Mucosa of rectum (tissue), 2 donors: Measurements from ENCODE around the gene TNFRSF19.
"Not testable (repeated sequence)": the region's sequence is repeated elsewhere in the genome, so short reads cannot be mapped to it uniquely, and the experiment has no call there.

Experiments
- H3K27ac ChIP-seq, 2 donors: one replicate each; pipeline ENCODE4 v1.7.0; 2013; ENCODE audit warnings: inconsistent platforms in 2 of 2, low read depth in 2 of 2, low read length in 2 of 2
- H3K27me3 ChIP-seq, 2 donors: one replicate each; pipeline ENCODE4 v1.7.0; 2013; ENCODE audit warnings: low read length in 2 of 2; ENCODE audit not compliant: control insufficient read depth in 2 of 2, insufficient read depth in 2 of 2
- H3K36me3 ChIP-seq, 2 donors: one replicate each; pipeline ENCODE4 v1.7.0; 2013; ENCODE audit warnings: low read length in 2 of 2; ENCODE audit not compliant: control insufficient read depth in 2 of 2, insufficient read depth in 2 of 2
- H3K4me1 ChIP-seq, 2 donors: one replicate each; pipeline ENCODE4 v1.7.0; 2013; ENCODE audit warnings: low read length in 2 of 2, mild to moderate bottlenecking in 1 of 2; ENCODE audit not compliant: control insufficient read depth in 2 of 2, insufficient read depth in 2 of 2
- H3K4me3 ChIP-seq, 2 donors: one replicate each; pipeline ENCODE4 v1.7.0; 2013; ENCODE audit warnings: low read length in 2 of 2
- H3K9ac ChIP-seq, 2 donors: one replicate each; pipeline ENCODE4 v1.7.0; 2013; ENCODE audit warnings: low read length in 2 of 2, low read depth in 1 of 2, mild to moderate bottlenecking in 1 of 2
- H3K9me3 ChIP-seq, 2 donors: one replicate each; pipeline ENCODE4 v1.7.0; 2013; ENCODE audit warnings: low read length in 2 of 2; ENCODE audit not compliant: control insufficient read depth in 2 of 2
- donor health status: healthy.
- donor health status: Normal muscosa, but diverticular disease.

Gene TNFRSF19, protein sequence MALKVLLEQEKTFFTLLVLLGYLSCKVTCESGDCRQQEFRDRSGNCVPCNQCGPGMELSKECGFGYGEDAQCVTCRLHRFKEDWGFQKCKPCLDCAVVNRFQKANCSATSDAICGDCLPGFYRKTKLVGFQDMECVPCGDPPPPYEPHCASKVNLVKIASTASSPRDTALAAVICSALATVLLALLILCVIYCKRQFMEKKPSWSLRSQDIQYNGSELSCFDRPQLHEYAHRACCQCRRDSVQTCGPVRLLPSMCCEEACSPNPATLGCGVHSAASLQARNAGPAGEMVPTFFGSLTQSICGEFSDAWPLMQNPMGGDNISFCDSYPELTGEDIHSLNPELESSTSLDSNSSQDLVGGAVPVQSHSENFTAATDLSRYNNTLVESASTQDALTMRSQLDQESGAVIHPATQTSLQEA

GRCh38 chr13:23570099-23570920 is at the start of gene TNFRSF19:
TNFRSF19 (plus strand) TSS chr13:23570412; CDS start chr13:23590184, 19,772 bp downstream.
- H3K9ac ChIP-seq: no peak within 1 kb of the TSS
- no peaks in the 10 kb centered on the region for H3K36me3 ChIP-seq
- no peaks in the 10 kb centered on the region for H3K4me1 ChIP-seq
- no peak within 1 kb of the TSS for H3K4me3 ChIP-seq
- H3K9me3 ChIP-seq: no peaks in the 10 kb centered on the region
- H3K27ac ChIP-seq: no peak within 1 kb of the TSS
- H3K27me3 ChIP-seq: peaks cover 7 to 8% of the 10 kb centered on the region in 2 donors

- H3K27ac ChIP-seq, H3K4me1 ChIP-seq, H3K36me3 ChIP-seq: not testable (repeated sequence)
Measured at GRCh38 chr13:23529926-23530325, 40.3 kb upstream of the TNFRSF19 start.

GRCh38 chr13:23531446-23531845 is 38.8 kb upstream of the TNFRSF19 start:
- H3K4me1 ChIP-seq: no peaks in the 10 kb centered on the region
- no peak overlapping the region for H3K27ac ChIP-seq
- no peaks in the 10 kb centered on the region for H3K36me3 ChIP-seq
- H3K9ac ChIP-seq: no peak overlapping the region
- no peaks in the 10 kb centered on the region for H3K9me3 ChIP-seq
- no peaks in the 10 kb centered on the region for H3K27me3 ChIP-seq
- no peak overlapping the region for H3K4me3 ChIP-seq

More at GRCh38 chr13:23529926-23530325, 40.3 kb upstream of the TNFRSF19 start:
- H3K9me3 ChIP-seq, H3K9ac ChIP-seq, H3K4me3 ChIP-seq, H3K27me3 ChIP-seq: not testable (repeated sequence)

- Histone ChIP-seq H3K4me3 (no peak overlapping the region), H3K27ac (no peak overlapping the region), H3K9ac (no peak overlapping the region), H3K36me3 (no peaks in the 10 kb centered on the region), H3K9me3 (no peaks in the 10 kb centered on the region), H3K4me1 (no peaks in the 10 kb centered on the region), H3K27me3 (no peaks in the 10 kb centered on the region)
Measured at GRCh38 chr13:23534090-23534489, 36.1 kb upstream of the TNFRSF19 start.

GRCh38 chr13:23541221-23541824 is 28.9 kb upstream of the TNFRSF19 start:
- no peaks in the 10 kb centered on the region for H3K36me3 ChIP-seq
- H3K9ac ChIP-seq: no peak overlapping the region
- no peaks in the 10 kb centered on the region for H3K4me1 ChIP-seq
- no peak overlapping the region for H3K27ac ChIP-seq
- H3K9me3 ChIP-seq: no peaks in the 10 kb centered on the region
- H3K4me3 ChIP-seq: no peak overlapping the region
- H3K27me3 ChIP-seq: no peaks in the 10 kb centered on the region

- Histone ChIP-seq H3K4me1 (no peaks in the 10 kb centered on the region), H3K9me3 (no peaks in the 10 kb centered on the region), H3K36me3 (no peaks in the 10 kb centered on the region), H3K4me3 (no peak overlapping the region), H3K9ac (no peak overlapping the region), H3K27me3 (no peaks in the 10 kb centered on the region), H3K27ac (no peak overlapping the region)
Measured at GRCh38 chr13:23544668-23545067, 25.5 kb upstream of the TNFRSF19 start.

DNA sequence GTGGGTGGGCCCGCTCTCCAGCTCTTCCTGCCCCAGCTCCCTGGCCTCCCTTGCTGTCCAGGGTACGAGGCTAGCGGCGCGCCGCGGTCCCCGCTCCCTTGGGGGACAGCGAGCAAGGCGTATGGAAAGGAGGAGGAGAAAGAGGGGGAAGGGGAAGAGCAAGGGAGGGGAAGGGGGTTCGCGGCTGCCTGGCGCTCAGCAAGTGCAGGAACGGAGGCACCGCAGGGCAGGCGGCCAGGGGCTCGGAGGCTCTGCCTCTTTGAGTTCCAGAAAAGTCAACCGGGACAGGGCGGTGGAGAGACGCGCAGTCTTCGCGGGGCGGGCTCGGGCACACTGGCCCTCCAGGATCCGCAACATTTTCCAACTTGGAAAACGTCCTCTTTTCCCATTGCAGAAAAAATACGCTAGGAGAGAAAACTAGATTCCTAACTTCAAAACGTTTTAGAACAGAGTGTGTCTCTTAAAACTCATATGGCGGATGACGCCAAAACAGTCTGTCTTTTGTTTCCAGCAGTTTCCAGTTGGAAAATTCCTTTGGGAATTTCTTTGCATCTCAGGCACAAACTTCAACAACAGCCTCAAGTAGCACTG is 23.1 kb upstream of the TNFRSF19 start:
- Histone ChIP-seq H3K4me1 (no peaks in the 10 kb centered on the region), H3K9ac (no peak overlapping the region), H3K4me3 (peak overlapping the region; percentile 36 to 53), H3K9me3 (no peaks in the 10 kb centered on the region), H3K36me3 (no peaks in the 10 kb centered on the region), H3K27ac (peak overlapping the region; percentile 8 to 16), H3K27me3 (no peaks in the 10 kb centered on the region)

- no peaks in the 10 kb centered on the region for H3K27me3 ChIP-seq
- no peaks in the 10 kb centered on the region for H3K4me1 ChIP-seq
- H3K27ac ChIP-seq: no peak overlapping the region
- no peak overlapping the region for H3K4me3 ChIP-seq
- H3K36me3 ChIP-seq: no peaks in the 10 kb centered on the region
- no peaks in the 10 kb centered on the region for H3K9me3 ChIP-seq
- H3K9ac ChIP-seq: no peak overlapping the region
Measured at GRCh38 chr13:23549724-23550123, 20.5 kb upstream of the TNFRSF19 start.

DNA sequence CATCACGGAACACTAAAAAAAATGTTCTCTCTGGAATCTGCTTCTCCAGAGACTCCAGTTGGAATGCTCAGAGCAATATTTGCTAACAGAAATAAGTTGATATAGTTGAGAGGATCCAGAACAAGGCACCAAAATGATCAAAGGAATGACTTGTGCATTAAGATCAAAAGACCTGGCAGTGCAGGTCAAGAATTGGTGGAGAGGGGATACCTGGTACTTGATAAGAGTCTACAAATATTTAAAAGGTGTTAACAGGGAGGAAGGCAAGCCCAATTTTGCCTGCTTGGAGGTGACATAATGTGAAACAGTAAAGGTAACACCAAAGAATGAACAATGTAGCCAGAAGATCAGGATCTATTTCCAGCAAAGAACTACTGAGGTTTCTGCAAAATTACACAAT is 20.0 kb upstream of the TNFRSF19 start:
- Histone ChIP-seq H3K27me3 (no peaks in the 10 kb centered on the region), H3K27ac (no peak overlapping the region), H3K4me1 (no peaks in the 10 kb centered on the region), H3K36me3 (no peaks in the 10 kb centered on the region), H3K9me3 (no peaks in the 10 kb centered on the region), H3K9ac (no peak overlapping the region), H3K4me3 (no peak overlapping the region)
